ENCODE results near the gene TMEM132A. TPM values are rescaled to one million over a fixed set of nuclear protein-coding genes. Genes with fewer than 3 reads are reported as not detected.

TMEM132A gene
- total and polyA plus RNA-seq, 10 of the 15 experiments (the other 5 are each of a cell fraction or from before 2014, with no cell fraction given), result 0.16 to 25.0 (median 4.3) TPM

DNA sequence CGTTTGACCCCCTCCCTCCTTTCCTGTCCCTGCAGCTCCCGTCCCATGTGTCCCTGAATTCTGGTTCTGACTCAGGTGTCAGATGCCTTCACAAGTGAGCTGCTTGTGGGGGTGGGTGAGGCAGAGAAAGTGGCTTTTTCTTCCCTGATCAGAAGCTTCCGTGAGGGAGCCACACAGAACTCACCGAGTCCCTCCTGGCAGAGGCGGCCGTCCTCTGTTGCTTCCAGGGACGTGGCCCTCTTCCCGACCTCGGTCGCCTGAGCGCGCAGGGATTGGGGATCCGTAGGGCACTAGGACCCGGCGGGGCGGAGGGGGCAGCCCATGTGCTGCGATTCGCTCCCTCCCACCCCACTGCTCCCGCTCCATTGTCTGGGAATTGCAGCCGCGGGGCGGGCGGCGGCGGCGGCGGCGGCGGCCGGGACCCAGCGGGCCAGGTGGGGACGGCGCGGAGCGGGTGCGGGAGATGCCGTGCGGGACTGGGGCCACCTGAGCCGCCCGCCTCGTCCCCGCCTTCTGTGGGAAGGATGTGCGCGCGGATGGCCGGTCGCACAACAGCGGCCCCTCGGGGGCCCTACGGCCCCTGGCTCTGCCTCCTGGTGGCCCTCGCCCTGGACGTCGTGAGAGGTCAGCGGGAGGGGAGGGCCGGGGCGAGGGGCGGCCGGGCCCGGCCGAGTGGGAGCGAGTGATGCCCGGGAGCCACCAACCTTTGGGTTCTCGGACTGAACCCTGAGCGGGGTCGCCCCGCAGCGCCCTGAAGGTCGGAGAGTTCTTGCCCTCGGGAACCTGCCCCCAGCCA, at the start of gene TMEM132A (continued):
- TF ChIP-seq, protein P1, sequence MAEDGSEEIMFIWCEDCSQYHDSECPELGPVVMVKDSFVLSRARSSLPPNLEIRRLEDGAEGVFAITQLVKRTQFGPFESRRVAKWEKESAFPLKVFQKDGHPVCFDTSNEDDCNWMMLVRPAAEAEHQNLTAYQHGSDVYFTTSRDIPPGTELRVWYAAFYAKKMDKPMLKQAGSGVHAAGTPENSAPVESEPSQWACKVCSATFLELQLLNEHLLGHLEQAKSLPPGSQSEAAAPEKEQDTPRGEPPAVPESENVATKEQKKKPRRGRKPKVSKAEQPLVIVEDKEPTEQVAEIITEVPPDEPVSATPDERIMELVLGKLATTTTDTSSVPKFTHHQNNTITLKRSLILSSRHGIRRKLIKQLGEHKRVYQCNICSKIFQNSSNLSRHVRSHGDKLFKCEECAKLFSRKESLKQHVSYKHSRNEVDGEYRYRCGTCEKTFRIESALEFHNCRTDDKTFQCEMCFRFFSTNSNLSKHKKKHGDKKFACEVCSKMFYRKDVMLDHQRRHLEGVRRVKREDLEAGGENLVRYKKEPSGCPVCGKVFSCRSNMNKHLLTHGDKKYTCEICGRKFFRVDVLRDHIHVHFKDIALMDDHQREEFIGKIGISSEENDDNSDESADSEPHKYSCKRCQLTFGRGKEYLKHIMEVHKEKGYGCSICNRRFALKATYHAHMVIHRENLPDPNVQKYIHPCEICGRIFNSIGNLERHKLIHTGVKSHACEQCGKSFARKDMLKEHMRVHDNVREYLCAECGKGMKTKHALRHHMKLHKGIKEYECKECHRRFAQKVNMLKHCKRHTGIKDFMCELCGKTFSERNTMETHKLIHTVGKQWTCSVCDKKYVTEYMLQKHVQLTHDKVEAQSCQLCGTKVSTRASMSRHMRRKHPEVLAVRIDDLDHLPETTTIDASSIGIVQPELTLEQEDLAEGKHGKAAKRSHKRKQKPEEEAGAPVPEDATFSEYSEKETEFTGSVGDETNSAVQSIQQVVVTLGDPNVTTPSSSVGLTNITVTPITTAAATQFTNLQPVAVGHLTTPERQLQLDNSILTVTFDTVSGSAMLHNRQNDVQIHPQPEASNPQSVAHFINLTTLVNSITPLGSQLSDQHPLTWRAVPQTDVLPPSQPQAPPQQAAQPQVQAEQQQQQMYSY (CRISPR knock-in tag; IDR thresholded peaks at IDR 0.05), result no peak
- TF ChIP-seq NR2C2 (IDR thresholded peaks at IDR 0.05; ENCODE audit: borderline replicate concordance, control insufficient read depth, insufficient read length, low read depth), result no peak
- TF ChIP-seq MEF2B (IDR thresholded peaks at IDR 0.05; ENCODE audit: partially characterized antibody, poor library complexity, severe bottlenecking), result no peak
- TF ChIP-seq CHD2 (IDR thresholded peaks at IDR 0.05; ENCODE audit: borderline replicate concordance, low read depth, low read length), result no peak

DNA sequence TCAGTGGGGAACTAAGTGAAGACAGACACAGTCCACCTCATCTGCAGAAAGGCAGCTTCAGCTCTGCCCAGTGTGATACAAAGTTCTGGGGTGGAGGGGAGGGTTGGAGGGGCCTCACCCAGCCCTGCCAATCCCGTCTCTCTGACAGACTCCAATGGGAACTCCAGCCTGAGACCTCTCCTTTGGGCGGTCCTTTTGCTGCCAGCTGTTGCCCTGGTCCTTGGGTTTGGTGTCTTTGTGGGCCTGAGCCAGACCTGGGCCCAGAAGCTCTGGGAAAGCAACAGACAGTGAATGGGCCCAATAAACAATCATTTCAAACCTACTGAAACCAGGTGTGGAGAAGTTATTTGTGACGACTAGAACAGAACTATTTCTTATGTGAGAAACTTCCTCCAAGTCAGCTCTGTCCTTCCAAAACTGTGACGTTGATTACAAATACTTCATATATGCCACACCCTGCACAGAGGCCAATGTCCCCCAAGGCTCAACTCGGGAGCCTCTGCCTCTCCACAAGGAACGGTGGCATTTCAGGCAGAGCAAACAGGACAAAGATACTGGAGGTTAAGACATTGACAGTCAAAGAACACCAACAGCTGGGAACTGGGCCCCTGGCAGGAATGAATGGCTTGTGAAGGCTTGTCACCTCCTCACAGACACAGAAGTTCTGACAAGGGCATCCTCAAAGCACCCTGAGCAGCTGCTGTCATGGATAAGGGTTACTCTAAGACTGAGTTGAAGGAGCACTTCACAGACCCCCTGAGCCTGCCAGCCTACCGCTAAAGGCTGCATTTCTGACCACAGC, 48.7 kb upstream of the TMEM132A start:
- Histone ChIP-seq H3K36me3 (ENCODE audit: control insufficient read depth in 2 of 2, insufficient read depth in 2 of 2, low read length in 1 of 2) (peaks cover 0 to 5% of the 10 kb centered on the region in 2 experiments; a peak in 3 of 4 replicates), H3K9me3 (replicated peaks; ENCODE audit: control insufficient read depth, insufficient read depth, low read length) (no peaks in the 10 kb centered on the region), H3K4me2 (ENCODE audit: control insufficient read depth, insufficient read depth) (no peak overlapping the region), H3K9ac (ENCODE audit: control insufficient read depth, insufficient read depth, low read length) (no peak overlapping the region), H3K27ac (ENCODE audit: control insufficient read depth, insufficient read depth) (no peak overlapping the region), H3K79me2 (ENCODE audit: control insufficient read depth, insufficient read depth, low read length) (no peaks in the 10 kb centered on the region), H3K4me3 (no peak overlapping the region), H4K20me1 (ENCODE audit: control insufficient read depth, insufficient read depth) (no peaks in the 10 kb centered on the region; the same call in 1 of the 2 replicates), H3K27me3 (replicated peaks in 1 of 2; ENCODE audit: control insufficient read depth in 2 of 2, insufficient read depth in 2 of 2, low read length in 1 of 2) (no peaks in the 10 kb centered on the region), H2AFZ (ENCODE audit: control insufficient read depth, low read depth, low read length) (no peak overlapping the region), H3K4me1 (ENCODE audit: control insufficient read depth, insufficient read depth, low read length) (no peaks in the 10 kb centered on the region)
- ATAC-seq, result no peak
- WGBS (ENCODE audit: insufficient coverage, insufficient replicate concordance, low lambda C conversion rate, missing lambda C conversion rate), result 62% methylated on average over 7 of the region's 7 CpGs
- RAD21 ChIA-PET (ENCODE audit: unreplicated experiment), result interaction anchor here (0.7 kb wide), 1 partner anchor 26 kb away, joined by 3 read pairs; no protein-coding TSS in a partner anchor
- in situ Hi-C loops (cut with MboI) (no loop called here), intact Hi-C loops (cut with micrococcal nuclease; ENCODE audit: unreplicated experiment) (no loop called here)
- no TSS peak for BruUV-seq (replicated peaks)
- no peak for FAIRE-seq
- SMC1A ChIA-PET (ENCODE audit: uncharacterized antibody, unreplicated experiment), result interaction anchor here (1.0 to 1.3 kb wide), 2 partner anchors 12 to 253 kb away, joined by 3 to 5 read pairs; no protein-coding TSS in a partner anchor
- DNase-seq (ENCODE audit: low read depth, low spot score), result no peak
- CTCF ChIA-PET, result interaction anchor here (0.6 to 2.3 kb wide), 4 partner anchors 11 to 45 kb away, joined by 3 to 8 read pairs (median 4); no protein-coding TSS in a partner anchor
- POLR2A ChIA-PET, result no interaction called here
- TF ChIP-seq, protein P2, sequence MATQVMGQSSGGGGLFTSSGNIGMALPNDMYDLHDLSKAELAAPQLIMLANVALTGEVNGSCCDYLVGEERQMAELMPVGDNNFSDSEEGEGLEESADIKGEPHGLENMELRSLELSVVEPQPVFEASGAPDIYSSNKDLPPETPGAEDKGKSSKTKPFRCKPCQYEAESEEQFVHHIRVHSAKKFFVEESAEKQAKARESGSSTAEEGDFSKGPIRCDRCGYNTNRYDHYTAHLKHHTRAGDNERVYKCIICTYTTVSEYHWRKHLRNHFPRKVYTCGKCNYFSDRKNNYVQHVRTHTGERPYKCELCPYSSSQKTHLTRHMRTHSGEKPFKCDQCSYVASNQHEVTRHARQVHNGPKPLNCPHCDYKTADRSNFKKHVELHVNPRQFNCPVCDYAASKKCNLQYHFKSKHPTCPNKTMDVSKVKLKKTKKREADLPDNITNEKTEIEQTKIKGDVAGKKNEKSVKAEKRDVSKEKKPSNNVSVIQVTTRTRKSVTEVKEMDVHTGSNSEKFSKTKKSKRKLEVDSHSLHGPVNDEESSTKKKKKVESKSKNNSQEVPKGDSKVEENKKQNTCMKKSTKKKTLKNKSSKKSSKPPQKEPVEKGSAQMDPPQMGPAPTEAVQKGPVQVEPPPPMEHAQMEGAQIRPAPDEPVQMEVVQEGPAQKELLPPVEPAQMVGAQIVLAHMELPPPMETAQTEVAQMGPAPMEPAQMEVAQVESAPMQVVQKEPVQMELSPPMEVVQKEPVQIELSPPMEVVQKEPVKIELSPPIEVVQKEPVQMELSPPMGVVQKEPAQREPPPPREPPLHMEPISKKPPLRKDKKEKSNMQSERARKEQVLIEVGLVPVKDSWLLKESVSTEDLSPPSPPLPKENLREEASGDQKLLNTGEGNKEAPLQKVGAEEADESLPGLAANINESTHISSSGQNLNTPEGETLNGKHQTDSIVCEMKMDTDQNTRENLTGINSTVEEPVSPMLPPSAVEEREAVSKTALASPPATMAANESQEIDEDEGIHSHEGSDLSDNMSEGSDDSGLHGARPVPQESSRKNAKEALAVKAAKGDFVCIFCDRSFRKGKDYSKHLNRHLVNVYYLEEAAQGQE (IDR thresholded peaks at IDR 0.05; ENCODE audit: low read depth, low read length), result no peak
- no peak for TF ChIP-seq NBN (IDR thresholded peaks at IDR 0.05)
- TF ChIP-seq ATF7 (IDR thresholded peaks at IDR 0.05; ENCODE audit: low read depth), result no peak
- TF ChIP-seq NR2C2 (IDR thresholded peaks at IDR 0.05; ENCODE audit: borderline replicate concordance, control insufficient read depth, insufficient read length, low read depth), result no peak
- no peak for TF ChIP-seq POLR2AphosphoS2 (IDR thresholded peaks at IDR 0.05; ENCODE audit: low read depth, low read length)
- TF ChIP-seq, protein P3, sequence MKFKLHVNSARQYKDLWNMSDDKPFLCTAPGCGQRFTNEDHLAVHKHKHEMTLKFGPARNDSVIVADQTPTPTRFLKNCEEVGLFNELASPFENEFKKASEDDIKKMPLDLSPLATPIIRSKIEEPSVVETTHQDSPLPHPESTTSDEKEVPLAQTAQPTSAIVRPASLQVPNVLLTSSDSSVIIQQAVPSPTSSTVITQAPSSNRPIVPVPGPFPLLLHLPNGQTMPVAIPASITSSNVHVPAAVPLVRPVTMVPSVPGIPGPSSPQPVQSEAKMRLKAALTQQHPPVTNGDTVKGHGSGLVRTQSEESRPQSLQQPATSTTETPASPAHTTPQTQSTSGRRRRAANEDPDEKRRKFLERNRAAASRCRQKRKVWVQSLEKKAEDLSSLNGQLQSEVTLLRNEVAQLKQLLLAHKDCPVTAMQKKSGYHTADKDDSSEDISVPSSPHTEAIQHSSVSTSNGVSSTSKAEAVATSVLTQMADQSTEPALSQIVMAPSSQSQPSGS (IDR thresholded peaks at IDR 0.05; ENCODE audit: low read length), result no peak
- no peak for TF ChIP-seq ZNF24 (IDR thresholded peaks at IDR 0.05)
